Measurements from ENCODE around the gene NUP214. TPM values are rescaled to one million over a fixed set of nuclear protein-coding genes. Genes with fewer than 3 reads are reported as not detected.

Gene NUP214
- total and polyA plus RNA-seq, 9 donors: 25.0 to 60.7 (median 46.6) TPM

DNA sequence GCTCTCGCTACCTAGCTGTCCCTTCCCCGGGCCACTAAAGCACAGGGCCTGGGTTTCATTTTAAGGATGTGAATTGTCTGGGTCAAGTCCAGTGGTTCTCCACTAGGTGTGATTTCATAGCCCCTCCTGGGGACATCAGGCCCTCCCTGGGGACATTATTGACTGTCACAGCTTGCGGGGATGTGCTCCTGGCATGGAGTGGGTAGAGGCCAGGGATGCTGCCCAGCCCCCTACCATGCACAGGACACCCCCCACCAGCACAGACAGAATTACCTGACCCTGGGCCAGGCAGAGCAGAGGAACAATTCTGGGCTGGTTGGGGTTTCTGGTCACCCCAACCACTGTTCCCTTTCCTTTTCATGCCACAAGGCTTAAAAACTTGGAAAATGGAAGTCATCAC is 146.8 kb downstream of the NUP214 start:
- intact Hi-C loops (cut with DNase I): no loop called here
- Histone ChIP-seq H3K36me3 (no peaks in the 10 kb centered on the region), H3K27me3 (no peaks in the 10 kb centered on the region), H3K4me1 (ENCODE audit: insufficient read depth) (no peaks in the 10 kb centered on the region), H3K4me3 (no peak overlapping the region), H3K27ac (no peak overlapping the region), H3K9me3 (no peaks in the 10 kb centered on the region)
- DNase-seq: no peak
- no peak for TF ChIP-seq EP300 (IDR thresholded peaks at IDR 0.05)
- TF ChIP-seq, protein P1, sequence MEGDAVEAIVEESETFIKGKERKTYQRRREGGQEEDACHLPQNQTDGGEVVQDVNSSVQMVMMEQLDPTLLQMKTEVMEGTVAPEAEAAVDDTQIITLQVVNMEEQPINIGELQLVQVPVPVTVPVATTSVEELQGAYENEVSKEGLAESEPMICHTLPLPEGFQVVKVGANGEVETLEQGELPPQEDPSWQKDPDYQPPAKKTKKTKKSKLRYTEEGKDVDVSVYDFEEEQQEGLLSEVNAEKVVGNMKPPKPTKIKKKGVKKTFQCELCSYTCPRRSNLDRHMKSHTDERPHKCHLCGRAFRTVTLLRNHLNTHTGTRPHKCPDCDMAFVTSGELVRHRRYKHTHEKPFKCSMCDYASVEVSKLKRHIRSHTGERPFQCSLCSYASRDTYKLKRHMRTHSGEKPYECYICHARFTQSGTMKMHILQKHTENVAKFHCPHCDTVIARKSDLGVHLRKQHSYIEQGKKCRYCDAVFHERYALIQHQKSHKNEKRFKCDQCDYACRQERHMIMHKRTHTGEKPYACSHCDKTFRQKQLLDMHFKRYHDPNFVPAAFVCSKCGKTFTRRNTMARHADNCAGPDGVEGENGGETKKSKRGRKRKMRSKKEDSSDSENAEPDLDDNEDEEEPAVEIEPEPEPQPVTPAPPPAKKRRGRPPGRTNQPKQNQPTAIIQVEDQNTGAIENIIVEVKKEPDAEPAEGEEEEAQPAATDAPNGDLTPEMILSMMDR (IDR thresholded peaks at IDR 0.05): no peak
- TF ChIP-seq POLR2A (IDR thresholded peaks at IDR 0.05): no peak
- 94 to 98% (median 95%) methylated on average over 3 of the region's 3 CpGs for WGBS, 3 donors

DNA sequence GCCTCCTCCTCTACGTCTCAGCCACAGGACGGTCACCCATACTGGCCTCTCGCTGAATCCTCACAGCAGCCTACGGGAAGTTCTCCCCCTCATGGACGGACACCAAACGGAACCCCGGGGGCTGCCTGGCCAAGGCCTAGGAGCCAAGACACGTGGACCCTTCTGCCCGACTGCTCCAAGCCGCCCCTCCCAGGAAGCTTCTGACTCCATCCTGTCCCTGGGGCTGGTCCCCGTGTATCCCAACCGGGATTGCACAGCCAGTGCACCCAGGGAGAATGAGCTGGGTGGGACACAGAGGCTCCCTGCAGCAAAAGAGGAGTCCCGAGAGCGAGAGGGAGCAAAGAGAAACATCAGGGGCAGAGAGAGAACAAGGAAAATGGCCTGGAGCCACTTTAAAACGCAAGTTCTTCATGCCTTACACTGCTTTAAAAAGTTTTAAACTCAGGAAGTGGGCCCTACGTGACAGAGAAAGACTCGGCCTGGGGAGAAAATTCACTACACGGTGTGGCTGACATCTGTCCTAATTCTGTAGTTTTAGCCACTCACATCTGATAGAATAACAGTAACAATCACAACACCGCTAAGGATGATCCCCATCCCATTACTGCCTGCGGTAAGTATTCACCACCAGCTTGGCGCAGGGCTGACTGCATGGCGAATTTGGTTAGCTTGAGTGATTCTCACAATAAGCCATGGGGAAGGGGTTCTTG is 147.9 kb downstream of the NUP214 start:
- Histone ChIP-seq H3K4me1 (ENCODE audit: insufficient read depth) (no peaks in the 10 kb centered on the region), H3K27ac (no peak overlapping the region), H3K9me3 (no peaks in the 10 kb centered on the region), H3K27me3 (no peaks in the 10 kb centered on the region), H3K4me3 (no peak overlapping the region), H3K36me3 (no peaks in the 10 kb centered on the region)
- intact Hi-C loops (cut with DNase I): no loop called here
- TF ChIP-seq POLR2A (IDR thresholded peaks at IDR 0.05) (no peak), EP300 (IDR thresholded peaks at IDR 0.05) (no peak)
- TF ChIP-seq, protein P1 (IDR thresholded peaks at IDR 0.05): no peak
- 71 to 87% (median 83%) methylated on average over 22 of the region's 22 CpGs for WGBS, 3 donors
- DNase-seq: no peak

DNA sequence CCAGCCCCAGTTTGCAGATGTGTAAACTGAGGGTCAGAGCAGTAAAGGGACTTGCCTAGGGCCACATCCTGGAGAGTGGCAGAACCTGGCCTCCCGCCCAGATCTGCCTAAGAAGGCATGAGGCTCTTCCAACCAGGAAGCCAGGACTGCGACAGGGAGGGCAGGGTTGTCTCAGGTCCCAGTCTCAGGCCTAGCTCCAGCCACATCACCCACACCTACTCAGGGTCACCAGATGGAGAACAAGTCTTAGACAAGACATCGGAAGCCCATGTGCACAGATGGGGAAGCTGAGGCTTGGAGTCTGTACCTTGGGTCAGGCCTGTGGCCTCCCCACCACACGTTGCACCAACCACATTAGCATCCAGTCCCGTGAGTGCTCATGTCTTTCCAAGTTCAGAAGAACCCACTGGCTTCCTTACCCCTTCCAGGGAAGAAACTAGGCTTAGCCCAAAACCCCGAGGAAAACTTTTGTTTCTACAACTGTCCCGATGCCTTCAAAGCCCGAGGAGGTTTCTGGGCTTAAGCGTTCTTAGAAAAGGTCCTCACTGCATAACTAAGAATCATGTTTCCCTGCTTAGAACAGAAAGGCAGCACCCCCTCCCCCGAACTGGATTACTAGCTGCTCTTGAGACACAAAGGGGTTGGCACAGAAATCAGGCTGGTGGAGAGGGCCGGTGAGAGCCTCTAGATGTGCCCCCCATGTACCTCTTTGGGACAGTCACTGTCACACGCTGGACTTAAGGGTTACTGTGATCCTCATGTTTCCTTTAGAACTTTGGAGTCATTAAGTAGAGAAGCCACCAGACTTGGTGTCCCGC is 148.7 kb downstream of the NUP214 start:
- no peak for TF ChIP-seq EP300 (IDR thresholded peaks at IDR 0.05)
- TF ChIP-seq, protein P1 (IDR thresholded peaks at IDR 0.05): no peak
- TF ChIP-seq POLR2A (IDR thresholded peaks at IDR 0.05): no peak
- intact Hi-C loops (cut with DNase I): no loop called here
- peak overlapping the region; percentile 13 for H3K4me3 ChIP-seq
- H3K27me3 ChIP-seq: no peaks in the 10 kb centered on the region
- H3K27ac ChIP-seq: no peak overlapping the region
- 61 to 71% (median 68%) methylated on average over 13 of the region's 13 CpGs for WGBS, 3 donors
- no peak for DNase-seq
- H3K9me3 ChIP-seq: no peaks in the 10 kb centered on the region
- no peaks in the 10 kb centered on the region for H3K4me1 ChIP-seq (ENCODE audit: insufficient read depth)
- no peaks in the 10 kb centered on the region for H3K36me3 ChIP-seq

DNA sequence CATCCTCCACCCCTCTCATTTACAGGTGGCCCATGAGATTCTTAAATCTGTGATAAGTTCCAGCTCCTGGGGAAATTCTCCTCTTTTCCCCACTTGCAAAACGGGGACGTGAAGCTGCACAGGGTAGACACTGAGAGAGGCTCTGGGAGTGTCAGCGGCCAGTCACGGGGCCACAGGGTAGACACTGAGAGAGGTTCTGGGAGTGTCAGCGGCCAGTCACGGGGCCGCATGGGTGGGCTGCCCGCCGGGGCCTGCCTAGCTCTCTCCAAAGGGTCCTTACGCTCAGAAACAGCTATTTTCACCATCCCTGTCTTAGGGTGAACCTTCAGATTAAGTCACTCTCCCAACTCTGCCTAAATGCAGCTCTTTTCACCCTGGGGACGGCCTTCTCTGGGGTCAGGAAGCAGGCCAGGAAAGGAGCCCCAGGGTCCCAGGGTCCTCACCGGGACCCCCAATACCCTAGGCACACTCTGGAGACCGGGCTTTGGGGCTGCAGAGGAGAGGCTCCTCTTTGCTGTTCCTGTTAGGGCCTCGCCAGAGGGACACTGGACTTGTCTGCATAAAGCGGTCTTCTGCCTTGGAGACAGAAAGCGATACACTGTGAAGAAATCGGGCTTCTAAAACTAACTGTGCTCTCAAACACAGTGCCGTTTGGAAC is 149.4 kb downstream of the NUP214 start:
- Histone ChIP-seq H3K4me1 (ENCODE audit: insufficient read depth) (no peaks in the 10 kb centered on the region), H3K36me3 (no peaks in the 10 kb centered on the region), H3K27me3 (no peaks in the 10 kb centered on the region), H3K27ac (peak overlapping the region in 1 of 2 donors; percentile 31), H3K4me3 (peak overlapping the region; percentile 13), H3K9me3 (no peaks in the 10 kb centered on the region)
- no peak for DNase-seq
- intact Hi-C loops (cut with DNase I): no loop called here
- WGBS, 3 donors: 64 to 87% (median 82%) methylated on average over 18 of the region's 18 CpGs
- TF ChIP-seq EP300 (IDR thresholded peaks at IDR 0.05): no peak
- TF ChIP-seq, protein P1 (IDR thresholded peaks at IDR 0.05): no peak
- no peak for TF ChIP-seq POLR2A (IDR thresholded peaks at IDR 0.05)
